Vagina (tissue), 2 donors: ENCODE data around the gene MAD1L1.
"Not testable (repeated sequence)": the region's sequence is repeated elsewhere in the genome, so short reads cannot be mapped to it uniquely, and the experiment has no call there.

ENCODE experiments used
- CTCF ChIP-seq, 3 experiments: fragments of 450-650 bp in 2 of 3; fragments of 200-600 bp in 1 of 3; sonication (generic) in 1 of 3; IDR thresholded peaks; one replicate each; pipeline ENCODE4 v1.5.1; 2017 to 2019; ENCODE audit warnings: antibody characterized with exemption in 3 of 3, mild to moderate bottlenecking in 2 of 3, moderate library complexity in 2 of 3
- POLR2A ChIP-seq, 2 donors: fragments of 450-650 bp; IDR thresholded peaks; one replicate each; pipeline ENCODE4 v1.6.1; 2017; ENCODE audit warnings: antibody characterized with exemption in 2 of 2, mild to moderate bottlenecking in 2 of 2, moderate library complexity in 2 of 2
- POLR2AphosphoS5 ChIP-seq, 2 donors: sonication (generic); formaldehyde crosslinking; IDR thresholded peaks; one replicate each; pipeline ENCODE4 v1.9.0; 2017; ENCODE audit warnings: antibody characterized with exemption in 2 of 2, mild to moderate bottlenecking in 2 of 2, low read depth in 1 of 2; ENCODE audit not compliant: insufficient read depth in 1 of 2

GRCh38 chr7:1824151-1824881, 408.4 kb downstream of the MAD1L1 start:
- not testable (repeated sequence) for TF ChIP-seq CTCF (IDR thresholded peaks at IDR 0.05); POLR2A (IDR thresholded peaks at IDR 0.05); POLR2AphosphoS5 (IDR thresholded peaks at IDR 0.05; ENCODE audit: insufficient read depth in 1 of 2, low read depth in 1 of 2)
